K562 (cell line): ENCODE results near the gene ALG14.

ENCODE experiments used
- CTCF ChIP-seq, 3 experiments: IDR thresholded peaks in 2 of 3; conservative IDR thresholded peaks in 1 of 3; 2 replicates each; pipeline ENCODE4 v1.5.1; 2011 to 2012; ENCODE audit warnings: low read length in 3 of 3, mild to moderate bottlenecking in 3 of 3, control low read depth in 2 of 3, improper control_type of control experiment in 1 of 3, inconsistent platforms in 1 of 3, low read depth in 1 of 3, mixed read lengths in 1 of 3, moderate library complexity in 1 of 3; ENCODE audit not compliant: insufficient read depth in 2 of 3
- KAT2B ChIP-seq: IDR thresholded peaks from one replicate; pipeline ENCODE4 v1.6.1; 2012; ENCODE audit warnings: low read depth, mild to moderate bottlenecking, control low read depth, inconsistent platforms, low read length, moderate library complexity
- RBM25 ChIP-seq: fragments of 200-400 bp; formaldehyde crosslinking; IDR thresholded peaks from 2 replicates; pipeline ENCODE4 v1.6.1; 2018; ENCODE audit warnings: low read length, low read depth, moderate library complexity; ENCODE audit not compliant: severe bottlenecking
- SP1 ChIP-seq: sonication (generic); formaldehyde crosslinking; IDR thresholded peaks from 2 replicates; pipeline ENCODE4 v1.8.1; 2022; ENCODE audit warnings: mild to moderate bottlenecking, missing genetic modification reagents

GRCh38 chr1:94925004-94925403 lies 147.7 kb downstream of the ALG14 start:
- TF ChIP-seq CTCF (IDR thresholded peaks at IDR 0.05 in 2 of 3, conservative IDR thresholded peaks at IDR 0.05 in 1 of 3; ENCODE audit: insufficient read depth in 2 of 3, low read depth in 1 of 3, low read length in 3 of 3) (no peak), KAT2B (no peak), SP1 (CRISPR knock-in tag) (no peak), RBM25 (no peak)
